Measurements from ENCODE around the gene ALAD. TPM values are rescaled to one million over a fixed set of nuclear protein-coding genes. Genes with fewer than 3 reads are reported as not detected.
A peak's percentile ranks its signal among the peaks of the same experiment; 100 is the strongest.

The ALAD gene
- total and polyA plus RNA-seq, 2 of the 13 experiments (the other 11 are each of a cell fraction or from before 2014, with no cell fraction given), result 21.8 to 30.1 TPM

- peak; percentile 96 for TF ChIP-seq ARID5B (CRISPR knock-in tag; IDR thresholded peaks at IDR 0.05)
- TF ChIP-seq TFE3 (CRISPR knock-in tag; IDR thresholded peaks at IDR 0.05), result 0 out of 2 replicates have a peak, but pooled peaks have one; percentile 47
- TF ChIP-seq SAP130 (CRISPR knock-in tag; IDR thresholded peaks at IDR 0.05; ENCODE audit: low read depth), result peak; percentile 91
- 0 out of 2 replicates have a peak, but pooled peaks have one; percentile 67 for TF ChIP-seq ZBTB43 (CRISPR knock-in tag; conservative IDR thresholded peaks at IDR 0.05)
- peak; percentile 50; the same call in 1 of the 2 replicates for TF ChIP-seq ZNF605 (CRISPR knock-in tag; IDR thresholded peaks at IDR 0.05)
- peak; percentile 67; the same call in 1 of the 2 replicates for TF ChIP-seq ZNF710 (CRISPR knock-in tag; IDR thresholded peaks at IDR 0.05; ENCODE audit: borderline replicate concordance)
- no peak for TF ChIP-seq DBP (CRISPR knock-in tag; IDR thresholded peaks at IDR 0.05; ENCODE audit: not compliant biosample characterization)
- peak; percentile 25; the same call in 1 of the 2 replicates for TF ChIP-seq ZFY (CRISPR knock-in tag; IDR thresholded peaks at IDR 0.05)
- TF ChIP-seq ZNF703 (CRISPR knock-in tag; IDR thresholded peaks at IDR 0.05; ENCODE audit: borderline replicate concordance), result no peak
- no peak for TF ChIP-seq AKAP8 (CRISPR knock-in tag; IDR thresholded peaks at IDR 0.05)
- peak in 1 of 2 experiments; percentile 83; a peak in 2 of 4 replicates for TF ChIP-seq EP300 (IDR thresholded peaks at IDR 0.05; ENCODE audit: low read depth in 2 of 2, low read length in 2 of 2)
- peak; percentile 70; the same call in 1 of the 2 replicates for TF ChIP-seq EP300 (CRISPR knock-in tag; IDR thresholded peaks at IDR 0.05; ENCODE audit: borderline replicate concordance)
- TF ChIP-seq ATF7 (IDR thresholded peaks at IDR 0.05), result 0 out of 2 replicates have a peak, but pooled peaks have one; percentile 45
- peak; percentile 39; the same call in 1 of the 2 replicates for TF ChIP-seq ATF7 (CRISPR knock-in tag; IDR thresholded peaks at IDR 0.05)
- TF ChIP-seq NR2F6 (IDR thresholded peaks at IDR 0.05), result peak; percentile 70
- peak; percentile 86 for TF ChIP-seq NR2F6 (CRISPR knock-in tag; IDR thresholded peaks at IDR 0.05)
Observed at GRCh38 chr9:113395000-113395861, 5.9 kb downstream of the ALAD start (continued).

All from HepG2 (cell line).